ENCODE results near the gene DMWD.

The DMWD gene

DNA sequence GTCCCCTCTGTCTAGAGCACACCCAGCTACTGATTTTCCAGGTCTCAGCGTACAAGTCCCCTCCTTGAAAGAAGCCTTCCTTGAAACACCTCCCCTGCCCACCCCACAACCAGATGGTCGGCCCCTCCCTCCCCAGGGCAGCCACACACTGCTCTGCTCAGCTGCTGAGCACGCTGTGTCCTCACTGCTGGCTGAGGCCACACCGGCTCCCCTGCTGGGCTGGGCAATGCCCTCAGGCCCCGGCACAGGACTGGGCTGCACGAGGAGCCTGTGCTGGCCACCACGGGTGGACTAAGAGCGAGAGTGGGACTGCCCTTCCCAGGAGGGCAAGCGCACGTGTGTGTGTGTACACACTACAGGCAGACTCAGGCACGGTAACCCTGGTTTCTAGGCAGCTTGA lies 34.3 kb upstream of the DMWD start:
- FAIRE-seq = no peak
- TF ChIP-seq, protein P1, sequence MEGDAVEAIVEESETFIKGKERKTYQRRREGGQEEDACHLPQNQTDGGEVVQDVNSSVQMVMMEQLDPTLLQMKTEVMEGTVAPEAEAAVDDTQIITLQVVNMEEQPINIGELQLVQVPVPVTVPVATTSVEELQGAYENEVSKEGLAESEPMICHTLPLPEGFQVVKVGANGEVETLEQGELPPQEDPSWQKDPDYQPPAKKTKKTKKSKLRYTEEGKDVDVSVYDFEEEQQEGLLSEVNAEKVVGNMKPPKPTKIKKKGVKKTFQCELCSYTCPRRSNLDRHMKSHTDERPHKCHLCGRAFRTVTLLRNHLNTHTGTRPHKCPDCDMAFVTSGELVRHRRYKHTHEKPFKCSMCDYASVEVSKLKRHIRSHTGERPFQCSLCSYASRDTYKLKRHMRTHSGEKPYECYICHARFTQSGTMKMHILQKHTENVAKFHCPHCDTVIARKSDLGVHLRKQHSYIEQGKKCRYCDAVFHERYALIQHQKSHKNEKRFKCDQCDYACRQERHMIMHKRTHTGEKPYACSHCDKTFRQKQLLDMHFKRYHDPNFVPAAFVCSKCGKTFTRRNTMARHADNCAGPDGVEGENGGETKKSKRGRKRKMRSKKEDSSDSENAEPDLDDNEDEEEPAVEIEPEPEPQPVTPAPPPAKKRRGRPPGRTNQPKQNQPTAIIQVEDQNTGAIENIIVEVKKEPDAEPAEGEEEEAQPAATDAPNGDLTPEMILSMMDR (IDR thresholded peaks at IDR 0.05; ENCODE audit: insufficient read depth, missing control alignments) = no peak
- DNase-seq (ENCODE audit: insufficient read length, low spot score) = no peak

DNA sequence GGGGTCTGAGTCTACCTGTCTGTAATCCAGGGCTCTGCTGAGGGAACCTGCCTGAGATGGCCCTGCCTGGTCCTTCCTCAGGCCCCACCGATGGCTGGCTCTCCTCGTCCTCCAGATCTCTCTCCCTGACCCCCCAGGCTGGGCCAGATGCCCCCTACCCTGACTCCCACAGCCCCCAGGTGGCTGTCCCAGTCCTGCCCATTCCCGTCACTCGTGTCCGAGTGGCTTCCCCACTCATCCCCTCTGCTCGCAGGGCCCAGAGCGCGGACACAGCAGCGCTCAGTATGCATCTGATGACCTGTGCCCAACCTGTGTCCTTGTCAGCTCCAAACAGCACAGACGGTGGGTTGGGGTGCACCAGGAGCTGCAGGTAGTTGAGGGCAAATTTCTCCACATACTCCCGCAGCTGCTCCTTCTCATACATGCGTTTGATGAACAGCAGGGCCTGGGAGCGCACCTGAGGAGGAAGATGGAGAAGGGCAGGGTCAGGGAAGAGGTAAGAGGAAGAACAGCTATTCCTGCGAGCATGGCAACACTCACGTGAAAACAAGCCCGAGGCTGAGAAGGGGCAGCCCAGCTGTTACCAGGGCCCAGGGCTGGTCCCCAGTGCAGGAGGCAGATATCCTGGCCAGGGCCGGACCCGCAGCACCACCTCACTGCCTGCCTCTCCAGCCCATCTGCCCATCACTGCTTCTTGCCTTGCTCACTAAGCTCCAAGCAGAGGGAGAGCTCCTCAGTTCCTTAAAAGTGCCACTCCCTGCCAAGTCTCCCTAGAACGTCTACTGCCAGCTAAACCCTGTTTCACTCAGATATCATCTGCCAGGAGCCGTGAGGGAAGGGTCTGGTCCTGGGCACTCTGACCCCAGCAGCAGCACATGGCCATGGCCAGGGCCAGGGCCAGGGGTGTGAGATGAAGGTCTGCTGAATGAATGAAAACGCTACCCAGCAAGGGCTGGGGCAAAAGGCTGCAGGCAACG lies 33.6 kb upstream of the DMWD start:
- FAIRE-seq = no peak
- DNase-seq (ENCODE audit: insufficient read length, low spot score) = no peak
- TF ChIP-seq, protein P1 (IDR thresholded peaks at IDR 0.05; ENCODE audit: insufficient read depth, missing control alignments) = no peak

DNA sequence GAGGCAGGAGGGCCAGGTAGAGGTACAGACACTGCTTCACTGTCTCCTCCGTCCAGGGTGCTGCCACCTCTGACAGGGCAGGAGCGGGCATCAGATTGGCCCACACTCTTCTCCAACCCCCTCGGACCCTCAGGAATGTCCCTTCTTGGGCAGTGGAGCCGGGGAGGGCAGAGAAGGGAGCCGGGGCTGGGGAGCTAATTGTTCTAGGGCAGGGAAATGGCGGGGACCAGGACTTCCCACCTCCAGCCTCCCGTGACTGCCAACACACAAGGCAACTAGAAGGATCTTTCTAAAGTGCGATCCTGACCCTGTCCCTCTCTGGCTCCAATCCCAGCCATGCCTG lies 32.6 kb upstream of the DMWD start:
- no peak for FAIRE-seq
- no peak for DNase-seq (ENCODE audit: insufficient read length, low spot score)
- TF ChIP-seq, protein P1 (IDR thresholded peaks at IDR 0.05; ENCODE audit: insufficient read depth, missing control alignments) = no peak

DNA sequence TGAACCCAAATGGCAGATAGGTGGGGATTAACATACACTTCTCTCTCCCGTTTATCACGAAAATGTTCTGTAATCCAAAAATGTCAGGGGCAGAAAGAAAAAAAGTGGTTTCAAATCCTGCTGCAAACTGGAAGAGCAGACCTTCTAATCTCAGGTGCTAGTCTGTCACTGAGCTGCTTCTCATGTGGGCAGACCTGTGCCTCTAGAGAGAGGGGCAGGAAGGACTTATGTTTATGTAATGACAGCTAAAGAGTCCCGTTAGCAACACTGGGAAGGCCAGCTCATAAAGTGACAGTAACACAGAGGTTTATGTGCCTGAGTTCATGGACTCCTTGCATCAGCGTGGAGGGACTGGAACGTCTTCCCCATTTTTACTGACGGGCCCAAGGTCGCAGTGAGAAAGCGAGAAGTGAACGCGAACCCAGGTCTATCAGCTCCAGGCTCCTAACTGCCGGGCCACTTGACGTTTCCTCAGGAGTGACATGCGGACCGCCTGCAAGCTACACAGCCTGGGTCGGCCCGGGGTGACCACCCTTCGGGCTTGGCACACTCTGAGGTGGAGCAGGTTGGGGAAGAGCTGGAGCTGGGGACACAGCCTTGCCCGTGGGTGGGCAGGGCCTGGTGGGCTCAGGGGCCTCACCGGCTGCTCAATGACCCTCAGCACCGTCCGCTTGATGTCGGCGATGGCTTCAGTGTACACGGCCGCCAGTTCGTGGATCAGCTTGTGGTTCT lies 32.1 kb upstream of the DMWD start:
- TF ChIP-seq, protein P1 (IDR thresholded peaks at IDR 0.05; ENCODE audit: insufficient read depth, missing control alignments) = no peak
- DNase-seq (ENCODE audit: insufficient read length, low spot score) (no peak), FAIRE-seq (no peak)

DNA sequence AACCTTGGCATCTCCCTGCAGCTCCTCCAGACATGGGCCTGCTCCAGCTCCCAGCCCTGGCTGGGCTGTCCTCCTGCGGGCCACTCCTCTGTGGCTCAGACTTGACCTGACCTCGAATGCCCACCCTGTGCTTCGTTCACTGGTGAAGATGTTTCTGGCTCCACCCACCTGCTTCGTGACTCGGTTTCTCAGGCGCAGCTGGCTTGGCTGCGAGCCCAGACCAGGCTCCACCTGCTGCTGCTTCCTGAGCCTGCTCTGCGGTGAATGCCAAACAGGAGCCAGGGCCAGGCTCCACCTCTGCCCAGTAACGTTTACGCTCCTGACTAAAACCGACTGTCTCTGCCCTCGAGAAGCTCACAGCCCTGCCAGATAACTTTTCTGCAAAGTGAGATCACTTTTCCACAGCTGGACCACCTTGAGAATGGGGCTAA lies 31.4 kb upstream of the DMWD start:
- DNase-seq (ENCODE audit: insufficient read length, low spot score) (no peak), FAIRE-seq (no peak)
- TF ChIP-seq, protein P1 (IDR thresholded peaks at IDR 0.05; ENCODE audit: insufficient read depth, missing control alignments) = no peak

DNA sequence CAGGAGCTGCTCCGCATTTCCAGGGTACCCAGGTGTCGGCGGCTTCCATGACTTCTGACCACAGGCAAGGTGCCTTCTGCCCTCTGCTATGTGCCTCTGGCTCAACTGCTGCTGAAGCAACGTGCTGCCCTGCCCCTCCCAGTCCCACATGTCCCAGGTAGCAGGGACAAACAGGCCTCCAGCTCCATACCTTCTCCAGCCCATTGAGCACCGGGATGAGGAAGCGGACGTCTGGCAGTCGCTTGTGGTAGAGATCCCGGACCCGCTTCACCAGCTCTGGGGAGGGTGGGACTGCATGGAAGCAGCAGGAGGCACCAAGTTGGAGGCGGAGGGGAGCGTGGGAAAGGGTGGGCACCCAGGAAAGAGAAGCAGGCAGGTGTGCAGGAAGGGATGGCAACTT lies 30.5 kb upstream of the DMWD start:
- DNase-seq (ENCODE audit: insufficient read length, low spot score) (no peak), FAIRE-seq (no peak)
- TF ChIP-seq, protein P1 (IDR thresholded peaks at IDR 0.05; ENCODE audit: insufficient read depth, missing control alignments) = no peak

All from D721Med (cell line).